Smooth muscle cell of trachea (primary cell): ENCODE measurements around the gene FST. TPM values are rescaled to one million over a fixed set of nuclear protein-coding genes. Genes with fewer than 3 reads are reported as not detected.

Experiments used
- total RNA-seq: library from RNA; depleted of rRNA; stranded (reverse); fragments of >200 nt; gene quantifications from 2 replicates; pipeline ENCODE4 v1.2.1, GENCODE V29; 2014

Gene FST
- total RNA-seq: 39.2 and 73.6 TPM in 2 replicates

GRCh38 chr5:53480416-53481158 lies at the start of gene FST:
Gene FST (plus strand): TSS chr5:53480629. CDS start chr5:53480792, 163 bp downstream.

Other genes starting within 250 kb of the FST start
- gene NDUFS4, start 80.0 kb downstream of the FST start, total RNA-seq: 69.0 and 151 TPM in 2 replicates